Gastrocnemius medialis (tissue), 4 donors: ENCODE data around the gene ABI3BP.

ENCODE experiments used
- CTCF ChIP-seq, 5 experiments: fragments of 450-650 bp in 3 of 5; fragments of 200-600 bp in 2 of 5; sonication (generic) in 2 of 5; IDR thresholded peaks in 4 of 5; conservative IDR thresholded peaks in 1 of 5; 1 replicate in 4 of 5; 2 replicates in 1 of 5; pipeline ENCODE4 v1.5.1; 2016 to 2019; ENCODE audit warnings: antibody characterized with exemption in 5 of 5, mild to moderate bottlenecking in 3 of 5, moderate library complexity in 3 of 5
- POLR2A ChIP-seq, 2 donors: fragments of 450-650 bp; IDR thresholded peaks; one replicate each; pipeline ENCODE4 v1.6.1; 2017; ENCODE audit warnings: antibody characterized with exemption in 2 of 2, mild to moderate bottlenecking in 2 of 2, moderate library complexity in 2 of 2

GRCh38 chr3:100759950-100760349 is 233.3 kb downstream of the ABI3BP start:
- no peak for TF ChIP-seq CTCF (IDR thresholded peaks at IDR 0.05 in 4 of 5, conservative IDR thresholded peaks at IDR 0.05 in 1 of 5)
- TF ChIP-seq POLR2A (IDR thresholded peaks at IDR 0.05): no peak
